Activated gamma-delta T cell treated with Interleukin-2 at 50 U/mL for 16 hours (primary cell): ENCODE measurements around the gene LGR4.
"Not testable (repeated sequence)": the region's sequence is repeated elsewhere in the genome, so short reads cannot be mapped to it uniquely, and the experiment has no call there.

Source experiments
- DNase-seq: peaks from one replicate; pipeline ENCODE4 v3.0.0-alpha.2; 2020

LGR4 gene

GRCh38 chr11:27456140-27456794 is 16.3 kb downstream of the LGR4 start:
- no peak for DNase-seq

GRCh38 chr11:27455667-27456066 is 16.9 kb downstream of the LGR4 start:
- DNase-seq: no peak

- DNase-seq: no peak
Observed at GRCh38 chr11:27453701-27454100, 18.9 kb downstream of the LGR4 start.

GRCh38 chr11:27452147-27452546 is 20.4 kb downstream of the LGR4 start:
- DNase-seq: no peak

GRCh38 chr11:27451244-27451965 is 21.2 kb downstream of the LGR4 start:
- no peak for DNase-seq

- DNase-seq: not testable (repeated sequence)
Observed at GRCh38 chr11:27448184-27448540, 24.4 kb downstream of the LGR4 start.

GRCh38 chr11:27447288-27448183 is 25.1 kb downstream of the LGR4 start:
- no peak for DNase-seq

- no peak for DNase-seq
Observed at GRCh38 chr11:27445625-27446024, 27.0 kb downstream of the LGR4 start.

GRCh38 chr11:27444801-27445215 is 27.8 kb downstream of the LGR4 start:
- DNase-seq: no peak

- no peak for DNase-seq
Observed at GRCh38 chr11:27443746-27444507, 28.7 kb downstream of the LGR4 start.

- DNase-seq: no peak
Observed at GRCh38 chr11:27443227-27443626, 29.4 kb downstream of the LGR4 start.

GRCh38 chr11:27440090-27440489 is 32.5 kb downstream of the LGR4 start:
- DNase-seq: no peak

- DNase-seq: no peak
Observed at GRCh38 chr11:27438595-27438981, 34.0 kb downstream of the LGR4 start.

GRCh38 chr11:27437829-27438594 is 34.6 kb downstream of the LGR4 start:
- DNase-seq: no peak

- DNase-seq: no peak
Observed at GRCh38 chr11:27436916-27437315, 35.7 kb downstream of the LGR4 start.

GRCh38 chr11:27433742-27434141 is 38.8 kb downstream of the LGR4 start:
- DNase-seq: no peak

- DNase-seq: no peak
Observed at GRCh38 chr11:27431808-27432207, 40.8 kb downstream of the LGR4 start.

GRCh38 chr11:27429761-27430393 is 42.7 kb downstream of the LGR4 start:
- no peak for DNase-seq

GRCh38 chr11:27427183-27427980 is 45.2 kb downstream of the LGR4 start:
- DNase-seq: no peak

- DNase-seq: no peak
Observed at GRCh38 chr11:27425814-27426213, 46.8 kb downstream of the LGR4 start.

- no peak for DNase-seq
Observed at GRCh38 chr11:27423125-27423524, 49.5 kb downstream of the LGR4 start.
